Upper lobe of right lung (tissue), 1 donor: ENCODE measurements around the gene NOP10. TPM values are rescaled to one million over a fixed set of nuclear protein-coding genes. Genes with fewer than 3 reads are reported as not detected.

Experiments
- ATAC-seq: fragments of 200-7000 bp; cut with Tn5 transposase; one replicate; pipeline ENCODE4 v1.9.1; 2020; ENCODE audit warnings: mild to moderate bottlenecking, moderate library complexity
- DNase-seq: peaks from one replicate; pipeline ENCODE4 v3.0.0-alpha.2; 2020
- H3K27ac ChIP-seq: fragments of 200-600 bp; one replicate; pipeline ENCODE4 v1.8.0; 2022
- H3K27me3 ChIP-seq: fragments of 200-600 bp; one replicate; pipeline ENCODE4 v1.8.0; 2022; ENCODE audit warnings: mild to moderate bottlenecking
- H3K36me3 ChIP-seq: fragments of 200-600 bp; one replicate; pipeline ENCODE4 v1.8.0; 2022
- H3K4me1 ChIP-seq: fragments of 200-600 bp; one replicate; pipeline ENCODE4 v1.8.0; 2022
- H3K4me3 ChIP-seq: fragments of 200-600 bp; one replicate; pipeline ENCODE4 v1.8.0; 2022; ENCODE audit warnings: mild to moderate bottlenecking
- H3K9me3 ChIP-seq: fragments of 200-600 bp; one replicate; pipeline ENCODE4 v1.8.0; 2022
- CTCF ChIP-seq: fragments of 200-600 bp; IDR thresholded peaks from one replicate; pipeline ENCODE4 v1.8.0; 2022; ENCODE audit warnings: antibody characterized with exemption
- intact Hi-C: fragments of 100-400 bp; cut with DNase I; formaldehyde crosslinking; loops from one replicate; pipeline ENCODE4 v1.11.0; 2022
- total RNA-seq: library from RNA; stranded (reverse); fragmentation: NEBNext Ultra II Directional; extraction: Animal tissue kit (Norgen Biotek cat#: 25700); gene quantifications from one replicate; pipeline ENCODE4 v1.2.1, GENCODE V29; 2021
- donor health status: DM: no; HTN: yes; CAD: no; lungs with severe emphysema.

NOP10 gene
- total RNA-seq, 1 donor from 2014 or later = 161 TPM

- TF ChIP-seq CTCF = no peak
- H3K27me3 ChIP-seq = no peaks in the 10 kb centered on the region
- H3K27ac ChIP-seq = peak overlapping the region; percentile 44
- H3K9me3 ChIP-seq = no peaks in the 10 kb centered on the region
- no peak for DNase-seq
- peaks cover 9% of the 10 kb centered on the region for H3K4me1 ChIP-seq
- intact Hi-C loops = loop anchor here (10.0 kb wide), 1 partner anchor 56 kb away; no protein-coding TSS in a partner anchor
- no peaks in the 10 kb centered on the region for H3K36me3 ChIP-seq
- peak; percentile 99 for ATAC-seq
- peak overlapping the region; percentile 56 for H3K4me3 ChIP-seq
These were observed 24.5 kb downstream of the NOP10 start for GRCh38 chr15:34318277-34319079.

GRCh38 chr15:34314491-34315490, 28.1 kb downstream of the NOP10 start:
- no peaks in the 10 kb centered on the region for H3K36me3 ChIP-seq
- DNase-seq = no peak
- intact Hi-C loops = loop anchor here (10.0 kb wide), 1 partner anchor 60 kb away; no protein-coding TSS in a partner anchor
- no peaks in the 10 kb centered on the region for H3K27me3 ChIP-seq
- H3K4me3 ChIP-seq = no peak overlapping the region
- no peak overlapping the region for H3K27ac ChIP-seq
- H3K9me3 ChIP-seq = no peaks in the 10 kb centered on the region
- TF ChIP-seq CTCF = no peak
- H3K4me1 ChIP-seq = peaks cover 9% of the 10 kb centered on the region
- no peak for ATAC-seq

GRCh38 chr15:34311563-34311962, 31.4 kb downstream of the NOP10 start:
- no peak for ATAC-seq

GRCh38 chr15:34304613-34305012, 38.3 kb downstream of the NOP10 start:
- Histone ChIP-seq H3K27ac (no peak overlapping the region), H3K4me1 (no peaks in the 10 kb centered on the region), H3K36me3 (no peaks in the 10 kb centered on the region), H3K27me3 (no peaks in the 10 kb centered on the region), H3K9me3 (no peaks in the 10 kb centered on the region), H3K4me3 (no peak overlapping the region)
- intact Hi-C loops = no loop called here
- no peak for TF ChIP-seq CTCF
- DNase-seq (no peak), ATAC-seq (no peak)

More at GRCh38 chr15:34311563-34311962, 31.4 kb downstream of the NOP10 start:
- Histone ChIP-seq H3K4me3 (no peak overlapping the region), H3K36me3 (no peaks in the 10 kb centered on the region), H3K27ac (no peak overlapping the region), H3K4me1 (peaks cover 2% of the 10 kb centered on the region), H3K27me3 (no peaks in the 10 kb centered on the region), H3K9me3 (no peaks in the 10 kb centered on the region)
- no peak for DNase-seq
- intact Hi-C loops = loop anchor here (10.0 kb wide), 1 partner anchor 63 kb away; no protein-coding TSS in a partner anchor
- no peak for TF ChIP-seq CTCF

- DNase-seq (no peak), ATAC-seq (no peak)
- H3K9me3 ChIP-seq = no peaks in the 10 kb centered on the region
- H3K27ac ChIP-seq = no peak overlapping the region
- H3K4me3 ChIP-seq = no peak overlapping the region
- no peaks in the 10 kb centered on the region for H3K4me1 ChIP-seq
- H3K27me3 ChIP-seq = no peaks in the 10 kb centered on the region
- TF ChIP-seq CTCF = no peak
- intact Hi-C loops = no loop called here
- H3K36me3 ChIP-seq = no peaks in the 10 kb centered on the region
These were observed 41.9 kb downstream of the NOP10 start for GRCh38 chr15:34301058-34301457.
